K562 (cell line): ENCODE measurements around the gene CAMK2G. TPM values are rescaled to one million over a fixed set of nuclear protein-coding genes. Genes with fewer than 3 reads are reported as not detected.
A peak's percentile ranks its signal among the peaks of the same experiment; 100 is the strongest.

Source experiments
- ARID1B ChIP-seq: fragments of 450-650 bp; IDR thresholded peaks from 2 replicates; pipeline ENCODE4 v1.6.1; 2016; ENCODE audit warnings: antibody characterized with exemption, mild to moderate bottlenecking, inconsistent platforms
- ARID3B ChIP-seq: fragments of 250-450 bp; sonication (Bioruptor Pico); IDR thresholded peaks from 2 replicates; pipeline ENCODE4 v1.4.0; 2020; ENCODE audit warnings: borderline replicate concordance
- CBX2 ChIP-seq: fragments of 200-600 bp; sonication (generic); IDR thresholded peaks from one replicate; pipeline ENCODE4 v1.6.1; 2012; ENCODE audit warnings: mild to moderate bottlenecking, low read length, inconsistent platforms; ENCODE audit not compliant: insufficient read depth, poor library complexity, severe bottlenecking
- GABPB1 ChIP-seq: sonication (generic); formaldehyde crosslinking; IDR thresholded peaks from 2 replicates; pipeline ENCODE4 v1.8.0; 2022; ENCODE audit warnings: mild to moderate bottlenecking, missing genetic modification reagents
- GTF2F1 ChIP-seq: IDR thresholded peaks from 2 replicates; pipeline ENCODE4 v1.6.1; 2011; ENCODE audit warnings: low read depth, low read length, improper control_type of control experiment
- HDAC6 ChIP-seq: IDR thresholded peaks from 2 replicates; pipeline ENCODE4 v1.6.1; 2012; ENCODE audit warnings: low read depth, mild to moderate bottlenecking, control low read depth, inconsistent platforms, low read length, moderate library complexity
- MBD1 ChIP-seq: fragments of 250-450 bp; sonication (Bioruptor Pico); IDR thresholded peaks from 2 replicates; pipeline ENCODE4 v1.8.0; 2022; ENCODE audit warnings: inconsistent platforms
- POLR3A ChIP-seq: IDR thresholded peaks from 2 replicates; pipeline ENCODE4 v1.6.1; 2011; ENCODE audit warnings: borderline replicate concordance, mild to moderate bottlenecking, moderate library complexity; ENCODE audit not compliant: insufficient read length, insufficient read depth; ENCODE audit errors: extremely low read depth
- SNIP1 ChIP-seq: fragments of 450-650 bp; IDR thresholded peaks from 2 replicates; pipeline ENCODE4 v1.7.1; 2017; ENCODE audit warnings: low read depth, mild to moderate bottlenecking
- TEAD1 ChIP-seq, 2 experiments: fragments of 450-650 bp in 1 of 2; sonication (generic) in 1 of 2; formaldehyde crosslinking; IDR thresholded peaks; 2 replicates each; pipeline versions ENCODE4 v1.4.0 to v1.8.0; 2020 to 2022; ENCODE audit warnings: mild to moderate bottlenecking in 2 of 2, missing genetic modification reagents in 1 of 2
- VEZF1 ChIP-seq: fragments of 200-800 bp; sonication (Bioruptor generic); IDR thresholded peaks from 2 replicates; pipeline ENCODE4 v1.6.1; 2017; ENCODE audit warnings: missing genetic modification characterization, missing compliant biosample characterization
- ZBTB33 ChIP-seq: sonication (generic); formaldehyde crosslinking; IDR thresholded peaks from 2 replicates; pipeline ENCODE4 v1.8.1; 2023; ENCODE audit warnings: mild to moderate bottlenecking, missing genetic modification reagents
- ZNF507 ChIP-seq: conservative IDR thresholded peaks from 2 replicates; pipeline ENCODE4 v1.6.1; 2017; ENCODE audit warnings: missing genetic modification characterization, missing compliant biosample characterization
- ZNF551 ChIP-seq: fragments of 250-450 bp; sonication (Bioruptor Pico); IDR thresholded peaks from 2 replicates; pipeline ENCODE4 v1.5.0; 2021; ENCODE audit warnings: mild to moderate bottlenecking, moderate library complexity
- ZNF696 ChIP-seq: fragments of 250-450 bp; sonication (Bioruptor Pico); conservative IDR thresholded peaks from 2 replicates; pipeline ENCODE4 v1.4.0; 2020; ENCODE audit warnings: mild to moderate bottlenecking, moderate library complexity
- ZNF766 ChIP-seq: fragments of 200-800 bp; sonication (Bioruptor generic); conservative IDR thresholded peaks from 2 replicates; pipeline ENCODE4 v1.6.1; 2016; ENCODE audit warnings: missing genetic modification characterization, missing compliant biosample characterization
- polyA plus RNA-seq, 8 experiments: library from polyadenylated mRNA; depleted of rRNA in 4 of 8; stranded (reverse) in 5 of 8; unstranded in 3 of 8; fragments of >200 nt; fragmentation: Nextera tagmentation in 2 of 8; fragmentation: Illumina TruSeq in 1 of 8; extraction: Ambion mirVana in 2 of 8; extraction: Trizol in 1 of 8; gene quantifications; 2 replicates each; pipeline versions ENCODE4 v1.2.1 to v1.2.3, GENCODE V29; 2011 to 2014; ENCODE audit warnings: inconsistent platforms in 1 of 8, missing spikeins in 1 of 8
- total RNA-seq, 7 experiments: library from RNA; depleted of rRNA in 6 of 7; stranded (reverse); fragments of >200 nt in 6 of 7; fragmentation: Illumina TruSeq in 2 of 7; extraction: Trizol in 2 of 7; gene quantifications; 2 replicates each; pipeline versions ENCODE4 v1.2.1 to v1.2.3, GENCODE V29; 2011 to 2021; ENCODE audit warnings: low replicate concordance in 1 of 7
- TF ChIP-seq, protein P1 (sequence below), 2 experiments: fragments of 200-800 bp in 1 of 2; sonication (Bioruptor generic) in 1 of 2; sonication (generic) in 1 of 2; formaldehyde crosslinking in 1 of 2; IDR thresholded peaks in 1 of 2; conservative IDR thresholded peaks in 1 of 2; 2 replicates each; pipeline versions ENCODE4 v1.5.0 to v1.6.1; 2016 to 2020; ENCODE audit warnings: missing compliant biosample characterization in 1 of 2, missing genetic modification characterization in 1 of 2, missing genetic modification reagents in 1 of 2

Gene CAMK2G
- total and polyA plus RNA-seq, 9 of the 15 experiments (the other 6 are each of a cell fraction or from before 2014, with no cell fraction given): 9.0 to 37.9 (median 32.6) TPM

DNA sequence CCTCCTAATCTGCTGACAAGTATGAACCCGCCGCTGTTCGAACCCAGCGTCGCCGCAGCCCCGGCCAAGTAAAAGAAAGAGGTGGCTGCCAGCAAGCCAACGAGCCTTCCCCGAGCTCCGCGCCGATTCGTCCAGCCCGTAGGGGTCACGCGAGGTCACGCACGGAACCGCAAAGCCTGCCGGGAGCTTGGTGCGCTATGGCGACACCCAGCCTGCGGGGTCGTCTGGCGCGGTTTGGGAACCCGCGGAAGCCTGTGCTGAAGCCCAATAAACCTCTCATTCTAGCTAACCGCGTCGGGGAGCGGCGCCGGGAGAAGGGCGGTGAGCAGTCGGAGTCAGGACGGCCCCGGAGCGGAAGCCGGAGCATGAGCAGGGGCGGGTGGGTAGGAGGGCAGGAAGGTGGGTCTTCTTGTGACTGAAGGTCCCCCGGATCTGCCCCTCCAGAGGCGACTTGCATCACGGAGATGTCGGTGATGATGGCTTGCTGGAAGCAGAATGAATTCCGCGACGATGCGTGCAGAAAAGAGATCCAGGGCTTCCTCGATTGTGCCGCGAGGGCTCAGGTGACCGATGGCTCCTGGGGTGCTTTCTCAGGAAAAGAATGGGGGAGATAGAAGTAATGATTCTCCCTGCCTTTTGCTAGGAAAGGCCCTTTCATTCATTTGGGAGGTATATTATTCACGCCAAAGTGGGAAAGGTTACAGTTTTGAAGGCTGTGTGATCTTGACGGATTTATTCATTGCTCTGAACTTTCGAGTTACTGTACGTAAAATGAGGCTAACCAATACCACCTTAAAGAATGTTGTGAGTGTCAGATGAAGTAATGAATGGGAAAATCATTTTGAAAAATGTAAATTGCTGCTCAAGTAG lies 92.2 kb downstream of the CAMK2G start, which contains the start of gene CHCHD1 (continued):
- TF ChIP-seq ARID3B: no peak
- no peak for TF ChIP-seq MBD1 (CRISPR knock-in tag)
- TF ChIP-seq GABPB1 (CRISPR knock-in tag): peak; percentile 77
- TF ChIP-seq VEZF1 (CRISPR knock-in tag): peak; percentile 29
- TF ChIP-seq ZNF766 (CRISPR knock-in tag): peak; percentile 98
- no peak for TF ChIP-seq ZNF551
- TF ChIP-seq SNIP1: no peak
- no peak for TF ChIP-seq ZNF696 (CRISPR knock-in tag)
- TF ChIP-seq, protein P1, sequence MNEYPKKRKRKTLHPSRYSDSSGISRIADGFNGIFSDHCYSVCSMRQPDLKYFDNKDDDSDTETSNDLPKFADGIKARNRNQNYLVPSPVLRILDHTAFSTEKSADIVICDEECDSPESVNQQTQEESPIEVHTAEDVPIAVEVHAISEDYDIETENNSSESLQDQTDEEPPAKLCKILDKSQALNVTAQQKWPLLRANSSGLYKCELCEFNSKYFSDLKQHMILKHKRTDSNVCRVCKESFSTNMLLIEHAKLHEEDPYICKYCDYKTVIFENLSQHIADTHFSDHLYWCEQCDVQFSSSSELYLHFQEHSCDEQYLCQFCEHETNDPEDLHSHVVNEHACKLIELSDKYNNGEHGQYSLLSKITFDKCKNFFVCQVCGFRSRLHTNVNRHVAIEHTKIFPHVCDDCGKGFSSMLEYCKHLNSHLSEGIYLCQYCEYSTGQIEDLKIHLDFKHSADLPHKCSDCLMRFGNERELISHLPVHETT (CRISPR knock-in tag; conservative IDR thresholded peaks at IDR 0.05 in 1 of 2, IDR thresholded peaks at IDR 0.05 in 1 of 2): peak in 1 of 2 experiments; percentile 64; a peak in 1 of 4 replicates
- TF ChIP-seq ZBTB33 (CRISPR knock-in tag): 0 out of 2 replicates have a peak, but pooled peaks have one; percentile 28
- TF ChIP-seq TEAD1 (CRISPR knock-in tag; IDR thresholded peaks at IDR 0.05): peak; percentile 12 to 65; a peak in 1 of 4 replicates
- TF ChIP-seq ZNF507 (tag): no peak
- no peak for TF ChIP-seq CBX2
- peak; percentile 37; the same call in 1 of the 2 replicates for TF ChIP-seq ARID1B
- peak; percentile 80; the same call in 1 of the 2 replicates for TF ChIP-seq GTF2F1
- no peak for TF ChIP-seq HDAC6
- no peak for TF ChIP-seq POLR3A
